Measurements from ENCODE around the gene SSR1. TPM values are rescaled to one million over a fixed set of nuclear protein-coding genes. Genes with fewer than 3 reads are reported as not detected.
A peak's percentile ranks its signal among the peaks of the same experiment; 100 is the strongest.

SSR1 gene
- total and polyA plus RNA-seq, 9 of the 15 experiments (the other 6 are each of a cell fraction or from before 2014, with no cell fraction given), result 87.7 to 220 (median 144) TPM

GRCh38 chr6:7312616-7313504, at the start of gene SSR1 (continued):
- TF ChIP-seq MXD1 (CRISPR knock-in tag; IDR thresholded peaks at IDR 0.05; ENCODE audit: borderline replicate concordance, poor library complexity, severe bottlenecking) (no peak), UBTF (IDR thresholded peaks at IDR 0.05; ENCODE audit: borderline replicate concordance in 1 of 2, low read depth in 2 of 2, low read length in 2 of 2) (peak in 1 of 2 experiments; percentile 75; a peak in 2 of 4 replicates), SMC3 (conservative IDR thresholded peaks at IDR 0.05; ENCODE audit: insufficient read depth, low read depth, low read length) (0 out of 2 replicates have a peak, but pooled peaks have one; percentile 7), ZNF354B (CRISPR knock-in tag; IDR thresholded peaks at IDR 0.05) (no peak), CHD2 (IDR thresholded peaks at IDR 0.05; ENCODE audit: low read depth, low read length) (peak; percentile 100), SRSF7 (optimal IDR thresholded peaks at IDR 0.05; ENCODE audit: low read depth, low read length) (no peak), RNF219 (CRISPR knock-in tag; IDR thresholded peaks at IDR 0.05) (no peak), MEF2D (tag; conservative IDR thresholded peaks at IDR 0.05; ENCODE audit: low read depth) (no peak), KAT7 (CRISPR knock-in tag; IDR thresholded peaks at IDR 0.05; ENCODE audit: borderline replicate concordance) (peak; percentile 90; the same call in 1 of the 2 replicates), LARP7 (IDR thresholded peaks at IDR 0.05) (no peak), MTA1 (IDR thresholded peaks at IDR 0.05; ENCODE audit: borderline replicate concordance) (0 out of 2 replicates have a peak, but pooled peaks have one; percentile 58)
- TF ChIP-seq, protein P1, sequence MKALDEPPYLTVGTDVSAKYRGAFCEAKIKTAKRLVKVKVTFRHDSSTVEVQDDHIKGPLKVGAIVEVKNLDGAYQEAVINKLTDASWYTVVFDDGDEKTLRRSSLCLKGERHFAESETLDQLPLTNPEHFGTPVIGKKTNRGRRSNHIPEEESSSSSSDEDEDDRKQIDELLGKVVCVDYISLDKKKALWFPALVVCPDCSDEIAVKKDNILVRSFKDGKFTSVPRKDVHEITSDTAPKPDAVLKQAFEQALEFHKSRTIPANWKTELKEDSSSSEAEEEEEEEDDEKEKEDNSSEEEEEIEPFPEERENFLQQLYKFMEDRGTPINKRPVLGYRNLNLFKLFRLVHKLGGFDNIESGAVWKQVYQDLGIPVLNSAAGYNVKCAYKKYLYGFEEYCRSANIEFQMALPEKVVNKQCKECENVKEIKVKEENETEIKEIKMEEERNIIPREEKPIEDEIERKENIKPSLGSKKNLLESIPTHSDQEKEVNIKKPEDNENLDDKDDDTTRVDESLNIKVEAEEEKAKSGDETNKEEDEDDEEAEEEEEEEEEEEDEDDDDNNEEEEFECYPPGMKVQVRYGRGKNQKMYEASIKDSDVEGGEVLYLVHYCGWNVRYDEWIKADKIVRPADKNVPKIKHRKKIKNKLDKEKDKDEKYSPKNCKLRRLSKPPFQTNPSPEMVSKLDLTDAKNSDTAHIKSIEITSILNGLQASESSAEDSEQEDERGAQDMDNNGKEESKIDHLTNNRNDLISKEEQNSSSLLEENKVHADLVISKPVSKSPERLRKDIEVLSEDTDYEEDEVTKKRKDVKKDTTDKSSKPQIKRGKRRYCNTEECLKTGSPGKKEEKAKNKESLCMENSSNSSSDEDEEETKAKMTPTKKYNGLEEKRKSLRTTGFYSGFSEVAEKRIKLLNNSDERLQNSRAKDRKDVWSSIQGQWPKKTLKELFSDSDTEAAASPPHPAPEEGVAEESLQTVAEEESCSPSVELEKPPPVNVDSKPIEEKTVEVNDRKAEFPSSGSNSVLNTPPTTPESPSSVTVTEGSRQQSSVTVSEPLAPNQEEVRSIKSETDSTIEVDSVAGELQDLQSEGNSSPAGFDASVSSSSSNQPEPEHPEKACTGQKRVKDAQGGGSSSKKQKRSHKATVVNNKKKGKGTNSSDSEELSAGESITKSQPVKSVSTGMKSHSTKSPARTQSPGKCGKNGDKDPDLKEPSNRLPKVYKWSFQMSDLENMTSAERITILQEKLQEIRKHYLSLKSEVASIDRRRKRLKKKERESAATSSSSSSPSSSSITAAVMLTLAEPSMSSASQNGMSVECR (CRISPR knock-in tag; IDR thresholded peaks at IDR 0.05), result peak; percentile 88
- TF ChIP-seq, protein P2, sequence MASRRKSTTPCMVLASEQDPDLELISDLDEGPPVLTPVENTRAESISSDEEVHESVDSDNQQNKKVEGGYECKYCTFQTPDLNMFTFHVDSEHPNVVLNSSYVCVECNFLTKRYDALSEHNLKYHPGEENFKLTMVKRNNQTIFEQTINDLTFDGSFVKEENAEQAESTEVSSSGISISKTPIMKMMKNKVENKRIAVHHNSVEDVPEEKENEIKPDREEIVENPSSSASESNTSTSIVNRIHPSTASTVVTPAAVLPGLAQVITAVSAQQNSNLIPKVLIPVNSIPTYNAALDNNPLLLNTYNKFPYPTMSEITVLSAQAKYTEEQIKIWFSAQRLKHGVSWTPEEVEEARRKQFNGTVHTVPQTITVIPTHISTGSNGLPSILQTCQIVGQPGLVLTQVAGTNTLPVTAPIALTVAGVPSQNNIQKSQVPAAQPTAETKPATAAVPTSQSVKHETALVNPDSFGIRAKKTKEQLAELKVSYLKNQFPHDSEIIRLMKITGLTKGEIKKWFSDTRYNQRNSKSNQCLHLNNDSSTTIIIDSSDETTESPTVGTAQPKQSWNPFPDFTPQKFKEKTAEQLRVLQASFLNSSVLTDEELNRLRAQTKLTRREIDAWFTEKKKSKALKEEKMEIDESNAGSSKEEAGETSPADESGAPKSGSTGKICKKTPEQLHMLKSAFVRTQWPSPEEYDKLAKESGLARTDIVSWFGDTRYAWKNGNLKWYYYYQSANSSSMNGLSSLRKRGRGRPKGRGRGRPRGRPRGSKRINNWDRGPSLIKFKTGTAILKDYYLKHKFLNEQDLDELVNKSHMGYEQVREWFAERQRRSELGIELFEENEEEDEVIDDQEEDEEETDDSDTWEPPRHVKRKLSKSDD (conservative IDR thresholded peaks at IDR 0.05; ENCODE audit: low read length), result no peak
